ENCODE results near the gene COL5A1. TPM values are rescaled to one million over a fixed set of nuclear protein-coding genes. Genes with fewer than 3 reads are reported as not detected.

COL5A1 gene
- polyA plus RNA-seq, 1 donor (not counting 4 experiments of a cell fraction or from before 2014, with no cell fraction given): 3.1 TPM

- Histone ChIP-seq H3K4me3 (ENCODE audit: control insufficient read depth in 2 of 3, extremely low read depth in 1 of 3, insufficient read depth in 2 of 3, low read depth in 1 of 3, low read length in 3 of 3) (no peak overlapping the region), H2AFZ (ENCODE audit: control insufficient read depth, low read length) (no peak overlapping the region), H3K27ac (ENCODE audit: control insufficient read depth, insufficient read depth, low read length) (no peak overlapping the region), H3K9me3 (ENCODE audit: control insufficient read depth, low read depth, low read length) (peaks cover 13% of the 10 kb centered on the region), H3K36me3 (ENCODE audit: control insufficient read depth in 2 of 2, extremely low read depth in 1 of 2, insufficient read depth in 2 of 2, low read length in 2 of 2) (no peaks in the 10 kb centered on the region), H3K9ac (ENCODE audit: control insufficient read depth, extremely low read depth, insufficient read depth, low read length) (no peak overlapping the region), H4K20me1 (ENCODE audit: control insufficient read depth, extremely low read depth, insufficient read depth, low read length) (no peaks in the 10 kb centered on the region), H3K79me2 (ENCODE audit: control insufficient read depth, insufficient read depth, low read length) (no peaks in the 10 kb centered on the region), H3K9me1 (ENCODE audit: control insufficient read depth, extremely low read depth, insufficient read depth, low read length) (no peaks in the 10 kb centered on the region), H3K4me2 (ENCODE audit: control insufficient read depth, extremely low read depth, insufficient read depth, low read depth, low read length) (no peak overlapping the region), H3K27me3 (ENCODE audit: control insufficient read depth, extremely low read depth, insufficient read depth, low read length) (peaks cover 27% of the 10 kb centered on the region), H3K4me1 (ENCODE audit: control insufficient read depth, extremely low read depth, insufficient read depth, low read length) (no peaks in the 10 kb centered on the region)
- FAIRE-seq (no peak), DNase-seq (ENCODE audit: low read depth, low spot score) (no peak)
- dilution Hi-C loops (cut with MboI; ENCODE audit: extremely low pct_ligation_motif_present, low sequenced_read_pairs): no loop called here
- no peak for TF ChIP-seq EZH2 (IDR thresholded peaks at IDR 0.05; ENCODE audit: low read length)
- no peak for TF ChIP-seq CTCF (optimal IDR thresholded peaks at IDR 0.05 in 1 of 3, IDR thresholded peaks at IDR 0.05 in 1 of 3, conservative IDR thresholded peaks at IDR 0.05 in 1 of 3; ENCODE audit: extremely low read depth in 1 of 3, insufficient read depth in 2 of 3, low read length in 3 of 3)
Observed at GRCh38 chr9:134850611-134851010, 209.0 kb downstream of the COL5A1 start.

GRCh38 chr9:134851020-134851419 is 209.4 kb downstream of the COL5A1 start:
- DNase-seq (ENCODE audit: low read depth, low spot score): no peak
- TF ChIP-seq EZH2 (IDR thresholded peaks at IDR 0.05; ENCODE audit: low read length) (no peak), CTCF (optimal IDR thresholded peaks at IDR 0.05 in 1 of 3, IDR thresholded peaks at IDR 0.05 in 1 of 3, conservative IDR thresholded peaks at IDR 0.05 in 1 of 3; ENCODE audit: extremely low read depth in 1 of 3, insufficient read depth in 2 of 3, low read length in 3 of 3) (no peak)
- Histone ChIP-seq H4K20me1 (ENCODE audit: control insufficient read depth, extremely low read depth, insufficient read depth, low read length) (no peaks in the 10 kb centered on the region), H2AFZ (ENCODE audit: control insufficient read depth, low read length) (no peak overlapping the region), H3K79me2 (ENCODE audit: control insufficient read depth, insufficient read depth, low read length) (no peaks in the 10 kb centered on the region), H3K9me1 (ENCODE audit: control insufficient read depth, extremely low read depth, insufficient read depth, low read length) (no peaks in the 10 kb centered on the region), H3K4me1 (ENCODE audit: control insufficient read depth, extremely low read depth, insufficient read depth, low read length) (no peaks in the 10 kb centered on the region), H3K9me3 (ENCODE audit: control insufficient read depth, low read depth, low read length) (peaks cover 13% of the 10 kb centered on the region), H3K27me3 (ENCODE audit: control insufficient read depth, extremely low read depth, insufficient read depth, low read length) (peaks cover 31% of the 10 kb centered on the region), H3K4me3 (ENCODE audit: control insufficient read depth in 2 of 3, extremely low read depth in 1 of 3, insufficient read depth in 2 of 3, low read depth in 1 of 3, low read length in 3 of 3) (no peak overlapping the region), H3K27ac (ENCODE audit: control insufficient read depth, insufficient read depth, low read length) (no peak overlapping the region), H3K9ac (ENCODE audit: control insufficient read depth, extremely low read depth, insufficient read depth, low read length) (no peak overlapping the region), H3K36me3 (ENCODE audit: control insufficient read depth in 2 of 2, extremely low read depth in 1 of 2, insufficient read depth in 2 of 2, low read length in 2 of 2) (no peaks in the 10 kb centered on the region), H3K4me2 (ENCODE audit: control insufficient read depth, extremely low read depth, insufficient read depth, low read depth, low read length) (no peak overlapping the region)
- FAIRE-seq: no peak
- dilution Hi-C loops (cut with MboI; ENCODE audit: extremely low pct_ligation_motif_present, low sequenced_read_pairs): no loop called here
